HEK293 (cell line): ENCODE measurements around the gene SLC25A13.

ENCODE experiments used
- CTCF ChIA-PET: fragments of 350-600 bp; formaldehyde crosslinking; extraction: SDS; loops from one replicate; lab custom pipeline; 2021; ENCODE audit warnings: antibody characterized with exemption; lab: Yijun Ruan, JAX
- POLR2A ChIA-PET: fragments of 300-600 bp; formaldehyde crosslinking; extraction: SDS; loops from one replicate; lab custom pipeline; 2020; ENCODE audit warnings: antibody characterized with exemption, inconsistent platforms; lab: Yijun Ruan, JAX
- H3K27ac ChIP-seq: fragments of 200-500 bp; sonication (Bioruptor generic); 2 replicates; pipeline ENCODE4 v1.5.1; 2014; ENCODE audit warnings: low read depth, low read length, control low read depth, inconsistent platforms; ENCODE audit errors: extremely low read depth
- H3K36me3 ChIP-seq, 2 experiments: fragments of 200-500 bp in 1 of 2; sonication (Bioruptor generic) in 1 of 2; 1 replicate in 1 of 2; 2 replicates in 1 of 2; pipeline ENCODE4 v1.5.1; 2014 to 2017; ENCODE audit warnings: inconsistent platforms in 2 of 2, low read length in 2 of 2; ENCODE audit not compliant: control insufficient read depth in 2 of 2, insufficient read depth in 1 of 2
- H3K4me1 ChIP-seq: fragments of 200-500 bp; sonication (Bioruptor generic); 2 replicates; pipeline ENCODE4 v1.5.1; 2014; ENCODE audit warnings: mild to moderate bottlenecking, low read length, inconsistent platforms; ENCODE audit not compliant: control insufficient read depth, insufficient read depth
- H3K4me3 ChIP-seq: 2 replicates; pipeline ENCODE4 v1.5.1; 2011; ENCODE audit warnings: low read depth, mild to moderate bottlenecking, control low read depth, low read length, moderate library complexity
- H3K9me3 ChIP-seq: fragments of 200-500 bp; sonication (Bioruptor generic); 2 replicates; pipeline ENCODE4 v1.5.1; 2014; ENCODE audit warnings: low read depth, low read length, inconsistent platforms; ENCODE audit not compliant: control insufficient read depth, insufficient read depth
- GLI4 ChIP-seq: fragments of 450-650 bp; formaldehyde crosslinking; IDR thresholded peaks from 2 replicates; pipeline ENCODE4 v1.5.1; 2016; ENCODE audit warnings: missing biosample characterization, missing genetic modification characterization
- KLF1 ChIP-seq: fragments of 450-650 bp; formaldehyde crosslinking; IDR thresholded peaks from 2 replicates; pipeline ENCODE4 v1.5.1; 2016; ENCODE audit warnings: missing biosample characterization, missing genetic modification characterization
- KLF16 ChIP-seq: fragments of 450-650 bp; formaldehyde crosslinking; IDR thresholded peaks from 2 replicates; pipeline ENCODE4 v1.5.1; 2017; ENCODE audit warnings: missing biosample characterization, missing genetic modification characterization
- KLF17 ChIP-seq: fragments of 450-650 bp; formaldehyde crosslinking; IDR thresholded peaks from 2 replicates; pipeline ENCODE4 v1.5.1; 2016; ENCODE audit warnings: missing biosample characterization, missing genetic modification characterization
- PRDM1 ChIP-seq: fragments of 450-650 bp; formaldehyde crosslinking; IDR thresholded peaks from 2 replicates; pipeline ENCODE4; 2016; ENCODE audit warnings: missing biosample characterization, missing genetic modification characterization
- TSHZ1 ChIP-seq: fragments of 450-650 bp; formaldehyde crosslinking; IDR thresholded peaks from 2 replicates; pipeline ENCODE4 v1.5.1; 2016; ENCODE audit warnings: missing biosample characterization, missing genetic modification characterization, borderline replicate concordance
- ZBTB7A ChIP-seq: fragments of 450-650 bp; formaldehyde crosslinking; IDR thresholded peaks from 2 replicates; pipeline ENCODE4 v1.5.1; 2016; ENCODE audit warnings: low read depth, missing biosample characterization, missing genetic modification characterization
- ZNF10 ChIP-seq: fragments of 450-650 bp; formaldehyde crosslinking; IDR thresholded peaks from 2 replicates; pipeline ENCODE4 v1.5.1; 2017; ENCODE audit warnings: missing biosample characterization, missing genetic modification characterization
- ZNF350 ChIP-seq: fragments of 450-650 bp; formaldehyde crosslinking; IDR thresholded peaks from 2 replicates; pipeline ENCODE4 v1.5.0; 2017; ENCODE audit warnings: missing biosample characterization, mild to moderate bottlenecking, missing genetic modification characterization
- ZNF366 ChIP-seq: fragments of 450-650 bp; formaldehyde crosslinking; conservative IDR thresholded peaks from 2 replicates; pipeline ENCODE4 v1.5.1; 2016; ENCODE audit warnings: missing biosample characterization, missing genetic modification characterization
- ZNF670 ChIP-seq: fragments of 450-650 bp; formaldehyde crosslinking; IDR thresholded peaks from 2 replicates; pipeline ENCODE4 v1.5.1; 2016; ENCODE audit warnings: missing biosample characterization, missing genetic modification characterization, low read depth
- ZNF76 ChIP-seq: fragments of 450-650 bp; formaldehyde crosslinking; IDR thresholded peaks from 2 replicates; pipeline ENCODE4; 2016; ENCODE audit warnings: low read depth, missing biosample characterization, missing genetic modification characterization, borderline replicate concordance
- ZSCAN18 ChIP-seq: fragments of 450-650 bp; formaldehyde crosslinking; IDR thresholded peaks from 2 replicates; pipeline ENCODE4 v1.5.1; 2016; ENCODE audit warnings: missing biosample characterization, missing genetic modification characterization
- ZXDB ChIP-seq: fragments of 450-650 bp; formaldehyde crosslinking; IDR thresholded peaks from 2 replicates; pipeline ENCODE4 v1.5.1; 2016; ENCODE audit warnings: missing biosample characterization, missing genetic modification characterization

The SLC25A13 gene

GRCh38 chr7:96287132-96287531 is 34.8 kb downstream of the SLC25A13 start (continued):
- TF ChIP-seq ZSCAN18, result no peak

GRCh38 chr7:96285579-96285978 is 36.3 kb downstream of the SLC25A13 start:
- no peak overlapping the region for H3K27ac ChIP-seq
- TF ChIP-seq ZNF350 (tag by site-specific recombination) (no peak), ZBTB7A (tag by site-specific recombination) (no peak), ZXDB (tag by site-specific recombination) (no peak)
- POLR2A ChIA-PET, result no interaction called here
- H3K36me3 ChIP-seq, result no peaks in the 10 kb centered on the region
- CTCF ChIA-PET, result no interaction called here
- H3K4me1 ChIP-seq, result no peaks in the 10 kb centered on the region
- H3K4me3 ChIP-seq, result no peak overlapping the region
- no peaks in the 10 kb centered on the region for H3K9me3 ChIP-seq

- Histone ChIP-seq H3K9me3 (no peaks in the 10 kb centered on the region), H3K4me3 (no peak overlapping the region), H3K4me1 (no peaks in the 10 kb centered on the region), H3K27ac (no peak overlapping the region), H3K36me3 (no peaks in the 10 kb centered on the region)
- CTCF ChIA-PET, result no interaction called here
- POLR2A ChIA-PET, result no interaction called here
- TF ChIP-seq PRDM1 (tag by site-specific recombination), result peak; percentile 57
- TF ChIP-seq ZNF670, result no peak
These were observed 37.1 kb downstream of the SLC25A13 start for GRCh38 chr7:96284835-96285234.

- POLR2A ChIA-PET, result no interaction called here
- CTCF ChIA-PET, result no interaction called here
- TF ChIP-seq KLF16 (tag by site-specific recombination) (no peak), KLF17 (tag by site-specific recombination) (no peak), ZBTB7A (tag by site-specific recombination) (no peak), TSHZ1 (no peak), ZNF10 (tag by site-specific recombination) (no peak), KLF1 (tag by site-specific recombination) (no peak), ZNF76 (tag by site-specific recombination) (no peak), GLI4 (tag by site-specific recombination) (no peak), ZNF366 (tag by site-specific recombination) (no peak)
- H3K4me1 ChIP-seq, result no peaks in the 10 kb centered on the region
- no peaks in the 10 kb centered on the region for H3K36me3 ChIP-seq
- no peak overlapping the region for H3K27ac ChIP-seq
- H3K4me3 ChIP-seq, result no peak overlapping the region
- no peaks in the 10 kb centered on the region for H3K9me3 ChIP-seq
These were observed 37.7 kb downstream of the SLC25A13 start for GRCh38 chr7:96284240-96284639.
